CD4-positive, alpha-beta memory T cell (primary cell): Measurements from ENCODE around the gene PTPRD. TPM values are rescaled to one million over a fixed set of nuclear protein-coding genes. Genes with fewer than 3 reads are reported as not detected.

Experiments
- CTCF ChIA-PET: fragments of 350-600 bp; sonication (Branson Sonifier 250); formaldehyde crosslinking; loops from one replicate; lab custom pipeline; 2021; ENCODE audit warnings: inconsistent platforms; ENCODE audit not compliant: partially characterized antibody; lab: Charles Lee
- POLR2A ChIA-PET: fragments of 350-600 bp; sonication (Branson Sonifier 250); formaldehyde crosslinking; loops from one replicate; lab custom pipeline; 2021; ENCODE audit not compliant: partially characterized antibody; lab: Charles Lee
- DNase-seq, 5 donors: peaks; one replicate each; pipeline versions ENCODE4 v3.0.0 to v3.0.0-alpha.2; 2020 to 2022; ENCODE audit warnings: mixed read lengths in 1 of 5
- H3K27ac ChIP-seq: one replicate; pipeline ENCODE4 v1.7.0; 2013; ENCODE audit warnings: low read depth, low read length
- H3K27me3 ChIP-seq: 2 replicates; pipeline ENCODE4 v1.7.0; 2013; ENCODE audit warnings: mild to moderate bottlenecking, low read length, moderate library complexity; ENCODE audit not compliant: insufficient read depth
- H3K36me3 ChIP-seq: 2 replicates; pipeline ENCODE4 v1.7.0; 2013; ENCODE audit warnings: mild to moderate bottlenecking, low read length, moderate library complexity; ENCODE audit not compliant: insufficient read depth
- H3K4me1 ChIP-seq: 2 replicates; pipeline ENCODE4 v1.7.0; 2013; ENCODE audit warnings: mild to moderate bottlenecking, low read length, moderate library complexity; ENCODE audit not compliant: insufficient read depth
- H3K4me3 ChIP-seq, 2 donors: one replicate each; pipeline ENCODE4 v1.7.0; 2013; ENCODE audit warnings: low read length in 2 of 2, mild to moderate bottlenecking in 1 of 2
- H3K9me3 ChIP-seq, 2 donors: one replicate each; pipeline ENCODE4 v1.7.0; 2013; ENCODE audit warnings: low read length in 2 of 2, control low read depth in 1 of 2; ENCODE audit not compliant: control insufficient read depth in 1 of 2
- H3K27ac Mint-ChIP-seq, 7 donors: one replicate each; pipeline ENCODE4 v1.8.0; 2020 to 2021; ENCODE audit warnings: mixed read lengths in 7 of 7, mild to moderate bottlenecking in 6 of 7, inconsistent platforms in 3 of 7, moderate library complexity in 3 of 7
- H3K27me3 Mint-ChIP-seq, 2 donors: one replicate each; pipeline ENCODE4 v1.8.0; 2020 to 2021; ENCODE audit warnings: mixed read lengths in 2 of 2
- H3K36me3 Mint-ChIP-seq, 2 donors: one replicate each; pipeline ENCODE4 v1.8.0; 2020 to 2021; ENCODE audit warnings: mixed read lengths in 2 of 2, inconsistent platforms in 1 of 2, mild to moderate bottlenecking in 1 of 2
- H3K4me1 Mint-ChIP-seq, 4 donors: one replicate each; pipeline ENCODE4 v1.8.0; 2020 to 2021; ENCODE audit warnings: mixed read lengths in 4 of 4, mild to moderate bottlenecking in 1 of 4
- H3K4me3 Mint-ChIP-seq, 8 donors: one replicate each; pipeline ENCODE4 v1.8.0; 2020 to 2021; ENCODE audit warnings: mixed read lengths in 8 of 8, mild to moderate bottlenecking in 7 of 8, moderate library complexity in 6 of 8, inconsistent platforms in 3 of 8
- H3K9me3 Mint-ChIP-seq, 8 donors: one replicate each; pipeline ENCODE4 v1.8.0; 2020 to 2021; ENCODE audit warnings: mixed read lengths in 8 of 8, mild to moderate bottlenecking in 5 of 8, inconsistent platforms in 3 of 8, moderate library complexity in 1 of 8
- intact Hi-C: fragments of 100-400 bp; cut with micrococcal nuclease; formaldehyde crosslinking; loops from one replicate; pipeline ENCODE4 v1.15.1; 2023
- polyA plus RNA-seq, 2 donors: library from polyadenylated mRNA; unstranded; fragments of 300-500 nt; fragmentation: Illumina TruSeq; gene quantifications; one replicate each; pipeline ENCODE4 v1.2.3, GENCODE V29; 2021
- total RNA-seq, 2 experiments: library from RNA; stranded (reverse); gene quantifications; one replicate each; pipeline ENCODE4 v1.2.3, GENCODE V29; 2021

Gene PTPRD
- total and polyA plus RNA-seq, 4 experiments from 2014 or later = not detected

GRCh38 chr9:8962084-8962483 lies 1650.7 kb downstream of the PTPRD start:
- Histone ChIP-seq H3K4me1 (no peaks in the 10 kb centered on the region), H3K27me3 (no peaks in the 10 kb centered on the region), H3K36me3 (no peaks in the 10 kb centered on the region), H3K9me3 (no peaks in the 10 kb centered on the region), H3K27ac (no peak overlapping the region), H3K4me3 (no peak overlapping the region)
- Mint-ChIP-seq H3K36me3 (no peaks in the 10 kb centered on the region), H3K27me3 (no peaks in the 10 kb centered on the region), H3K4me3 (no peak overlapping the region), H3K4me1 (no peaks in the 10 kb centered on the region), H3K9me3 (peaks cover 0 to 11% (median 8%) of the 10 kb centered on the region in 8 donors), H3K27ac (no peak overlapping the region)
- ChIA-PET POLR2A (no interaction called here), CTCF (no interaction called here)
- intact Hi-C loops = loop anchor here (10.0 kb wide), 1 partner anchor 57 kb away; no protein-coding TSS in a partner anchor
- no peak for DNase-seq

GRCh38 chr9:8961186-8961851 lies 1651.5 kb downstream of the PTPRD start:
- Mint-ChIP-seq H3K4me1 (no peaks in the 10 kb centered on the region), H3K9me3 (peaks cover 0 to 8% (median 4%) of the 10 kb centered on the region in 8 donors), H3K27me3 (no peaks in the 10 kb centered on the region), H3K36me3 (no peaks in the 10 kb centered on the region), H3K27ac (no peak overlapping the region), H3K4me3 (no peak overlapping the region)
- Histone ChIP-seq H3K27ac (no peak overlapping the region), H3K4me3 (no peak overlapping the region), H3K27me3 (no peaks in the 10 kb centered on the region), H3K4me1 (no peaks in the 10 kb centered on the region), H3K9me3 (no peaks in the 10 kb centered on the region), H3K36me3 (no peaks in the 10 kb centered on the region)
- no peak for DNase-seq
- POLR2A ChIA-PET = no interaction called here
- CTCF ChIA-PET = no interaction called here
- intact Hi-C loops = loop anchor here (10.0 kb wide), 1 partner anchor 57 kb away; no protein-coding TSS in a partner anchor

DNA sequence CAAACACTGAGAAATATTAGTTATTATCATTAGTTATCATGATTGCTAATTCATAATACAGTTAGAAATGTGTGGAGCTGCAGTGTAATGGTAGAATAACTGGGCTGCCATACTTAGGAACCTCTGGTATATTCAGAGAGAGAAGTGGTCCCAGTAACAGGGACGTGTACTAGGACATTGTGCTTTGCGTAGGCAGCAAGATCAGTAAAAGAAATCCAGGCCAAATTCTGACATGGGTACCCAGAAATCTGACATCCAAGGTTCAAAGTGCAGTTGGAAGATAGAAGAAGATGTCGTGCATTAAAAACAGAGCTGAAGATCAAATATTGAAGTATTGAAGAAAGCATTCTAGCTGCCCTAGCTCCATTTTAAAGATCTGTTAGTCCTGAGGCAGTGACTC lies 1652.5 kb downstream of the PTPRD start:
- Histone ChIP-seq H3K4me1 (no peaks in the 10 kb centered on the region), H3K4me3 (no peak overlapping the region), H3K27ac (no peak overlapping the region), H3K9me3 (no peaks in the 10 kb centered on the region), H3K36me3 (no peaks in the 10 kb centered on the region), H3K27me3 (no peaks in the 10 kb centered on the region)
- Mint-ChIP-seq H3K27me3 (no peaks in the 10 kb centered on the region), H3K4me3 (no peak overlapping the region), H3K4me1 (no peaks in the 10 kb centered on the region), H3K36me3 (no peaks in the 10 kb centered on the region), H3K27ac (no peak overlapping the region), H3K9me3 (peaks cover 0 to 5% (median 0%) of the 10 kb centered on the region in 8 donors)
- ChIA-PET CTCF (no interaction called here), POLR2A (no interaction called here)
- DNase-seq = no peak
- intact Hi-C loops = loop anchor here (10.0 kb wide), 1 partner anchor 55 kb away; no protein-coding TSS in a partner anchor

GRCh38 chr9:8958358-8958757 lies 1654.4 kb downstream of the PTPRD start:
- Mint-ChIP-seq H3K27ac (no peak overlapping the region), H3K36me3 (no peaks in the 10 kb centered on the region), H3K4me3 (no peak overlapping the region), H3K4me1 (no peaks in the 10 kb centered on the region), H3K9me3 (peaks cover 0 to 5% (median 0%) of the 10 kb centered on the region in 8 donors), H3K27me3 (no peaks in the 10 kb centered on the region)
- Histone ChIP-seq H3K27me3 (no peaks in the 10 kb centered on the region), H3K4me3 (no peak overlapping the region), H3K9me3 (no peaks in the 10 kb centered on the region), H3K4me1 (no peaks in the 10 kb centered on the region), H3K36me3 (no peaks in the 10 kb centered on the region), H3K27ac (no peak overlapping the region)
- DNase-seq = no peak
- ChIA-PET POLR2A (no interaction called here), CTCF (no interaction called here)
- intact Hi-C loops = no loop called here

GRCh38 chr9:8955315-8955714 lies 1657.5 kb downstream of the PTPRD start:
- H3K27me3 Mint-ChIP-seq = no peaks in the 10 kb centered on the region

GRCh38 chr9:8946461-8946860 lies 1666.3 kb downstream of the PTPRD start:
- POLR2A ChIA-PET = no interaction called here
- Mint-ChIP-seq H3K36me3 (no peaks in the 10 kb centered on the region), H3K4me1 (no peaks in the 10 kb centered on the region), H3K27me3 (no peaks in the 10 kb centered on the region), H3K9me3 (peaks cover 0 to 8% (median 1%) of the 10 kb centered on the region in 8 donors), H3K4me3 (no peak overlapping the region), H3K27ac (no peak overlapping the region)
- Histone ChIP-seq H3K27me3 (no peaks in the 10 kb centered on the region), H3K4me1 (no peaks in the 10 kb centered on the region), H3K27ac (no peak overlapping the region), H3K4me3 (no peak overlapping the region), H3K36me3 (no peaks in the 10 kb centered on the region), H3K9me3 (no peaks in the 10 kb centered on the region)
- intact Hi-C loops = no loop called here
- DNase-seq = no peak
- CTCF ChIA-PET = no interaction called here

More at GRCh38 chr9:8955315-8955714, 1657.5 kb downstream of the PTPRD start:
- ChIA-PET POLR2A (no interaction called here), CTCF (no interaction called here)
- H3K4me1 ChIP-seq = no peaks in the 10 kb centered on the region
- no peaks in the 10 kb centered on the region for H3K36me3 Mint-ChIP-seq
- intact Hi-C loops = no loop called here
- no peak overlapping the region for H3K4me3 ChIP-seq
- H3K36me3 ChIP-seq = no peaks in the 10 kb centered on the region
- no peak overlapping the region for H3K27ac Mint-ChIP-seq
- no peak overlapping the region for H3K27ac ChIP-seq
- DNase-seq = no peak
- H3K27me3 ChIP-seq = no peaks in the 10 kb centered on the region
- H3K4me1 Mint-ChIP-seq = no peaks in the 10 kb centered on the region
- no peak overlapping the region for H3K4me3 Mint-ChIP-seq
- H3K9me3 ChIP-seq = no peaks in the 10 kb centered on the region
- peaks cover 0 to 5% (median 0%) of the 10 kb centered on the region in 8 donors for H3K9me3 Mint-ChIP-seq

DNA sequence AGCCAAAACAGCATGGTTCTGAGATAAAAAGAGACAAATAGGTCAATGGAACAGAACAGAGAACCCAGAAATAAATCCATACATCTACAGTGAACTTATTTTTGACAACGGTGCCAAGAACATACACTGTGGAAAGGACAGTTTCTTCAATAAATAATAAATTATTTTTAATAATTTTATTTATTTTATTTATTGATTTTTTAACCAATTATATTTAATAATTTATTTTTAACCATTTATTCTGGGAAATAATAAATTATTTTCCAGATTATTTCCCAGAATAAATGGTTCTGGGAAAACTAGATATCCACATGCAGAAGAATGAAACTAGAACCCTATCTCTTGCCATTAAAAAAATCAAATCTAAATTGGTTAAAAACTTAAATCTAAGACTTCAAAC lies 1669.4 kb downstream of the PTPRD start:
- Histone ChIP-seq H3K9me3 (no peaks in the 10 kb centered on the region), H3K4me3 (no peak overlapping the region), H3K36me3 (no peaks in the 10 kb centered on the region), H3K27ac (no peak overlapping the region), H3K4me1 (no peaks in the 10 kb centered on the region), H3K27me3 (no peaks in the 10 kb centered on the region)
- DNase-seq = no peak
- ChIA-PET CTCF (no interaction called here), POLR2A (no interaction called here)
- H3K27ac Mint-ChIP-seq = no peak overlapping the region
- H3K9me3 Mint-ChIP-seq = peaks cover 0 to 10% (median 2%) of the 10 kb centered on the region in 8 donors
- no peaks in the 10 kb centered on the region for H3K4me1 Mint-ChIP-seq
- intact Hi-C loops = no loop called here
- H3K27me3 Mint-ChIP-seq = no peaks in the 10 kb centered on the region
- H3K36me3 Mint-ChIP-seq = no peaks in the 10 kb centered on the region
- no peak overlapping the region for H3K4me3 Mint-ChIP-seq
